SK-N-SH treated with all-trans-retinoic acid at 6 μM for 48 hours (cell line): ENCODE results near the gene RNF213.
"Not testable (repeated sequence)": the region's sequence is repeated elsewhere in the genome, so short reads cannot be mapped to it uniquely, and the experiment has no call there.

Experiments used
- ATAC-seq: fragments of 200-7000 bp; cut with Tn5 transposase; 3 replicates; pipeline ENCODE4 v1.9.1; 2020; ENCODE audit warnings: mild to moderate bottlenecking, moderate library complexity
- ARNTL ChIP-seq: fragments of 450-650 bp; formaldehyde crosslinking; IDR thresholded peaks from 2 replicates; pipeline ENCODE4 v1.5.0; 2020; ENCODE audit warnings: low read depth, mild to moderate bottlenecking, moderate library complexity, borderline replicate concordance
- BACH2 ChIP-seq: fragments of 250-450 bp; sonication (Bioruptor Pico); IDR thresholded peaks from 2 replicates; pipeline ENCODE4 v1.9.0; 2021; ENCODE audit warnings: mild to moderate bottlenecking, borderline replicate concordance
- CSDC2 ChIP-seq: fragments of 250-450 bp; sonication (Bioruptor Pico); IDR thresholded peaks from 2 replicates; pipeline ENCODE4 v1.5.0; 2020; ENCODE audit warnings: mild to moderate bottlenecking, moderate library complexity
- ESRRG ChIP-seq: fragments of 250-450 bp; sonication (Bioruptor Pico); IDR thresholded peaks from 2 replicates; pipeline ENCODE4 v1.6.1; 2021; ENCODE audit warnings: mild to moderate bottlenecking
- GLIS3 ChIP-seq: fragments of 250-450 bp; sonication (Bioruptor Pico); IDR thresholded peaks from 2 replicates; pipeline ENCODE4 v1.5.0; 2020; ENCODE audit warnings: mild to moderate bottlenecking, moderate library complexity
- ISL1 ChIP-seq: fragments of 250-450 bp; sonication (Bioruptor Pico); IDR thresholded peaks from 2 replicates; pipeline ENCODE4 v2.1.2; 2022; ENCODE audit warnings: mild to moderate bottlenecking, moderate library complexity
- OSR1 ChIP-seq: fragments of 250-450 bp; sonication (Bioruptor Pico); IDR thresholded peaks from 2 replicates; pipeline ENCODE4 v1.8.0; 2022; ENCODE audit warnings: moderate library complexity, mild to moderate bottlenecking, inconsistent platforms
- PATZ1 ChIP-seq: fragments of 250-450 bp; sonication (Bioruptor Pico); IDR thresholded peaks from 2 replicates; pipeline ENCODE4 v1.8.0; 2020; ENCODE audit warnings: mild to moderate bottlenecking, moderate library complexity, borderline replicate concordance
- POU6F1 ChIP-seq: fragments of 250-450 bp; sonication (Bioruptor Pico); IDR thresholded peaks from 2 replicates; pipeline ENCODE4 v1.8.0; 2021; ENCODE audit warnings: low read depth, mild to moderate bottlenecking, moderate library complexity, borderline replicate concordance
- TCF4 ChIP-seq: fragments of 250-450 bp; sonication (Bioruptor Pico); IDR thresholded peaks from 2 replicates; pipeline ENCODE4 v1.8.0; 2021; ENCODE audit warnings: mild to moderate bottlenecking, moderate library complexity, borderline replicate concordance
- TOX ChIP-seq: fragments of 250-450 bp; sonication (Bioruptor Pico); IDR thresholded peaks from 2 replicates; pipeline ENCODE4 v1.8.0; 2021; ENCODE audit warnings: mild to moderate bottlenecking, moderate library complexity, borderline replicate concordance
- ZC3H10 ChIP-seq: fragments of 250-450 bp; sonication (Bioruptor Pico); IDR thresholded peaks from 2 replicates; pipeline ENCODE4 v1.5.1; 2021; ENCODE audit warnings: mild to moderate bottlenecking, moderate library complexity
- ZFP30 ChIP-seq: fragments of 450-650 bp; formaldehyde crosslinking; IDR thresholded peaks from 2 replicates; pipeline ENCODE4 v1.5.0; 2022; ENCODE audit warnings: mild to moderate bottlenecking, moderate library complexity
- ZNF70 ChIP-seq: fragments of 450-650 bp; formaldehyde crosslinking; IDR thresholded peaks from 2 replicates; pipeline ENCODE4 v1.5.0; 2020; ENCODE audit warnings: mild to moderate bottlenecking, moderate library complexity
- ZNF8 ChIP-seq: fragments of 450-650 bp; formaldehyde crosslinking; IDR thresholded peaks from 2 replicates; pipeline ENCODE4 v1.5.0; 2020; ENCODE audit warnings: mild to moderate bottlenecking, moderate library complexity
- TF ChIP-seq, protein P1 (sequence below): fragments of 250-450 bp; sonication (Bioruptor Pico); IDR thresholded peaks from 2 replicates; pipeline ENCODE4 v1.5.1; 2020; ENCODE audit warnings: low read depth, mild to moderate bottlenecking, moderate library complexity
- TF ChIP-seq, protein P2 (sequence below): fragments of 250-450 bp; sonication (Bioruptor Pico); IDR thresholded peaks from 2 replicates; pipeline ENCODE4 v1.5.1; 2021; ENCODE audit warnings: mild to moderate bottlenecking, moderate library complexity

Gene RNF213

GRCh38 chr17:80274871-80275449 lies 14.3 kb downstream of the RNF213 start:
- no peak for ATAC-seq
- TF ChIP-seq ZFP30, result no peak
- no peak for TF ChIP-seq PATZ1 (CRISPR knock-in tag)
- no peak for TF ChIP-seq TOX (CRISPR knock-in tag)
- TF ChIP-seq, protein P1, sequence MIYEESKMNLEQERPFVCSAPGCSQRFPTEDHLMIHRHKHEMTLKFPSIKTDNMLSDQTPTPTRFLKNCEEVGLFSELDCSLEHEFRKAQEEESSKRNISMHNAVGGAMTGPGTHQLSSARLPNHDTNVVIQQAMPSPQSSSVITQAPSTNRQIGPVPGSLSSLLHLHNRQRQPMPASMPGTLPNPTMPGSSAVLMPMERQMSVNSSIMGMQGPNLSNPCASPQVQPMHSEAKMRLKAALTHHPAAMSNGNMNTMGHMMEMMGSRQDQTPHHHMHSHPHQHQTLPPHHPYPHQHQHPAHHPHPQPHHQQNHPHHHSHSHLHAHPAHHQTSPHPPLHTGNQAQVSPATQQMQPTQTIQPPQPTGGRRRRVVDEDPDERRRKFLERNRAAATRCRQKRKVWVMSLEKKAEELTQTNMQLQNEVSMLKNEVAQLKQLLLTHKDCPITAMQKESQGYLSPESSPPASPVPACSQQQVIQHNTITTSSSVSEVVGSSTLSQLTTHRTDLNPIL (CRISPR knock-in tag), result no peak
- no peak for TF ChIP-seq ZC3H10
- no peak for TF ChIP-seq GLIS3 (CRISPR knock-in tag)

DNA sequence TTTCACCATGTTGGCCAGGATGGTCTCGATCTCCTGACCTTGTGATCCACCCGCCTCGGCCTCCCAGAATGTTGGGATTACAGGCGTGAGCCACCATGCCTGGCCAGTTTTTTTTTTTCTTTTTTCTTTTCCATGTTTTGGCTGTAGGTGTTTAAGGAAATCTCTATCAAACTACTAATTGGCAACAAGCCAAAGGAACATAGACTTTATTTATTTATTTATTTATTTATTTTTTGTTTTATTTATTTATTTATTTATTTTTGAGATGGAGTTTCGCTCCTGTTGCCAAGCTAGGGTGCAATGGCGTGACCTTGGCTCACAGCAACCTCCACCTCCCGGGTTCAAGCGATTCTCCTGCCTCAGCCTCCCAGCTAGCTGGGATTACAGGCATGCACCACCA lies 15.2 kb downstream of the RNF213 start:
- not testable (repeated sequence) for ATAC-seq

DNA sequence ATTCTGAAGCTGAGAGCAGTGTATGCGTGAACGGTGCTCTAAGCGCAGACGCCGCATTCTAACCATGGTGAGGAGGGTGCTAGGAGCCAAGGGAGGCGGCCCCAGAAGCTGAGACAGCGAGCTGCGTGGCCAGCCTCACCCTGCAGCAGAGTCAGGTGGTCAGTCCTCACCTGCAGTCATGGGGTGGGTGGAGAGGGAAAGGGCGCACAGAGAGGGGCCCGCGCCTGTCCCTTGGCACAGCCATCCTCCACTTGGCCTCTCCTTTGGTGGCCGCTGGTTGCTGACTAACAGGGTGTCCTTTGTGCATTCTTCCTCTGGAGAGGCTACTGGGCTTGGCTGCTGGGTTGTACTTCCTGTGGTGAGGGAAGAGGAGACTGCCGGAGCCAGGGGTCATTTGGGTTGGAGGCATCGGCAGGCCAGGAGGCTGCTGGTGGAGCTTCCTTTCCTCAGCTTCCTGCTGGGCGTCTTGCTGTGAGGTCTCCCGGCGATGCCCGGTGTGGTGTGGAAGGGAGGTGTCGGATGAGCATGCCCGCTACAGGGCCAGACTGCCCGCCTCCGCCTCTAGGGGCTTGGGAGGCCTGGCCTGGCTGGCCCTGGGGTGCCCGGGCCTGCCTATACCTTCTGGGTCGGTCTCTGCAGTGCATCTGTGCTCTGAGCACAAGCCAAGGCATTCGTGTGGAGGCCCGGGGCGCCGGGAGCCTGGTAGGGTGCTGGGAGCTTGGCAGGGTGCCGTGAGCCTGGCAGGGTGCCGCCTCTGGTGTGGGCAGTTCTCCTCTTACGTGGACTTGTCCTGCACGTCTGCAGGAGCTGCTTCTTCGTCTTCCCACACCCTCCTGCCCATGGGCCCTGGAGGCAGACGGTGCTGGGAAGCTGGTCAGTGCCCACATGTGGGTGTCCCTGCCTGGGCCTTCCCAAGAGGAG lies 17.4 kb downstream of the RNF213 start:
- ATAC-seq, result no peak; the same call in 2 of the 3 replicates
- TF ChIP-seq CSDC2 (CRISPR knock-in tag) (no peak), ZNF70 (CRISPR knock-in tag) (no peak), TCF4 (CRISPR knock-in tag) (no peak), ARNTL (CRISPR knock-in tag) (no peak), ESRRG (CRISPR knock-in tag) (no peak), BACH2 (no peak)
- TF ChIP-seq, protein P2, sequence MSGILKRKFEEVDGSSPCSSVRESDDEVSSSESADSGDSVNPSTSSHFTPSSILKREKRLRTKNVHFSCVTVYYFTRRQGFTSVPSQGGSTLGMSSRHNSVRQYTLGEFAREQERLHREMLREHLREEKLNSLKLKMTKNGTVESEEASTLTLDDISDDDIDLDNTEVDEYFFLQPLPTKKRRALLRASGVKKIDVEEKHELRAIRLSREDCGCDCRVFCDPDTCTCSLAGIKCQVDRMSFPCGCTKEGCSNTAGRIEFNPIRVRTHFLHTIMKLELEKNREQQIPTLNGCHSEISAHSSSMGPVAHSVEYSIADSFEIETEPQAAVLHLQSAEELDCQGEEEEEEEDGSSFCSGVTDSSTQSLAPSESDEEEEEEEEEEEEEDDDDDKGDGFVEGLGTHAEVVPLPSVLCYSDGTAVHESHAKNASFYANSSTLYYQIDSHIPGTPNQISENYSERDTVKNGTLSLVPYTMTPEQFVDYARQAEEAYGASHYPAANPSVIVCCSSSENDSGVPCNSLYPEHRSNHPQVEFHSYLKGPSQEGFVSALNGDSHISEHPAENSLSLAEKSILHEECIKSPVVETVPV (CRISPR knock-in tag), result no peak
- TF ChIP-seq, protein P1 (CRISPR knock-in tag), result no peak

DNA sequence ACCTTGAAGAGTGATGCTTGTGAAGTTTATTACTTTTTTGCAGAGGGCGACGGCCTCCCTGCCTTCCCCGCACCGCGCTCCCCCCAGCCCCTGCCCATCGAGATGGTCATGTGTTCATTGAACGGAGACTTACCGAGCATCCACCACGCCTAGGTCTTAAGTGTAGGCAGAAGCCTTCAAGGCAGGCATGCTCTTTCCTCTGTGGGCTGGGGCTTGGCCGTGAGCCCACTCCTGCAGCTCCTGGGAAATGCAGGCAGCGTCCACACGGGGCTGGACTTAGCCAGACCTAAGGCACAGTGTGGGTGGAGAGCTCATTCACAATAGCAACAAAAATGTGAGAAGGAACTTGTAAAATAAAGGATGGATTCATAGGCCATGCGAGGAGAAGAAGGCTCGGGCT lies 19.2 kb downstream of the RNF213 start:
- TF ChIP-seq ZNF8 (CRISPR knock-in tag) (no peak), BACH2 (no peak), ESRRG (CRISPR knock-in tag) (no peak), ISL1 (CRISPR knock-in tag) (no peak), ZNF70 (CRISPR knock-in tag) (no peak), POU6F1 (CRISPR knock-in tag) (no peak), ZFP30 (no peak), TOX (CRISPR knock-in tag) (no peak), ZC3H10 (no peak), OSR1 (CRISPR knock-in tag) (no peak), TCF4 (CRISPR knock-in tag) (no peak)
- TF ChIP-seq, protein P1 (CRISPR knock-in tag), result no peak
- TF ChIP-seq, all 23 proteins: peak for 0
- ATAC-seq, result peak; percentile 59
